GM18502 (cell line): ENCODE measurements around the gene CLMN.

ENCODE experiments used
- ATAC-seq: cut with Tn5 transposase; IDR thresholded peaks from one replicate; pipeline ENCODE4 v1.9.1; 2021; ENCODE audit warnings: mild to moderate bottlenecking; ENCODE audit not compliant: unreplicated experiment, poor library complexity

CLMN gene

DNA sequence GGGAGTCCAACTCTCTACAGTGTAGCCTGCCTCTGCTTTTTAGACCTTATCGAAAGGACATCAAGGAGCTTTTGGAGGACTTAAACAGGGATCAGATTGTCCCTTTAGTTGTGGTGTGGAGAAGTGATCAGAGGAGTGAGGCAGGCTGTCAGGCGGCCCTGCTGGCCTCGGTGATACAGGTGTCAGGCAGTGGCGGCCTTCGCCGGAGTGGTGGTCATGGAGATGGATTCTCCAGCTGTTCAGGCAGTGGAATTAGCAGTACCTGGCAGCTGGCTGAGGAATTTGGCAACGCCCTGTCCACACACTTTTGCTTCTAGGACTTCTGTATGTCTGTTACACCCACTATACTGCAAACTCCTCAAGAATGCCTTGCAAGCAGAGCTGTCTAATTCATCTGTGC is 4.2 kb upstream of the CLMN start:
- no peak for ATAC-seq

DNA sequence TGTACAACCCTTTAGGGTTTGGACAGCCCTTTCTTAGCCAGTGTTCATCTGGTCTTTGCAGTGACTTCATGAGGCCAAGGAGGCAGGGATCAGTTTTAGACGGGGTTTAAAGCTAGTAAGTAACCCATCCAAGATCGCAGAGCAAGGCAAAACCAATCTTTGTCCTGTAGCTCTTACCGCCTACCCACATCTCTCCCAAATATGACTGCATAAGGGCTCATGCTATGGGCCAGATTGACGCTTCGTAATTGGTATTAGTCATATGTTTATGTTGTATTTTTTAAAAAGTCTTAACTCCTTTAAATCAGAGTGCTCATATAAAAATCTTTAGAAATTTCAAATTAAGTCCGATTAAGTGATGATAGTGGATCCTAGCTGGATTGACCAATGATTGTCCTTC is 3.7 kb upstream of the CLMN start:
- ATAC-seq, result no peak

DNA sequence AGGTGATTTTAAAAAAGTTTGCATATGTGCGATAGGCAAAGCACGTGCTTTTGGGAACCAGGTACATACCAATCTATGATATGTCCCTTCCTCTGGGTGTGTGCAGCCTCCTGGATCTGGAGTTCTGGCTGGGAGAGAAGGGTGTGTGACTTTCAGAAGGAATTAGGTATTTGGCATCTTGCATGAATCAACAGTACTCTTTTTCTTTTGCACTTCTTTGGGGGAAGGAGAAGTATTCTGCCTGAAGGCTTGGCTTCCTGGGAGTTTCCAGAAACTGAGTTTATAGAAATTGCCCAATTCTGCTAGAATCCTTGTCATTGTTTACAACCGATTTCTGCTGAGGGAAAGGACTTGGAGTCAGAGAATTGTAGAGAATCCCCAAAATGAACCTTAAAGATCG is 2.9 kb upstream of the CLMN start:
- ATAC-seq, result no peak

- ATAC-seq, result no peak
Observed at GRCh38 chr14:95321693-95322455, 2.2 kb upstream of the CLMN start.

- no peak for ATAC-seq
Observed at GRCh38 chr14:95320955-95321600, 1.4 kb upstream of the CLMN start.

- ATAC-seq, result peak; percentile 8
Observed at GRCh38 chr14:95320078-95320895, 579 bp upstream of the CLMN start.

GRCh38 chr14:95318399-95319311 is 1.1 kb downstream of the CLMN start:
- ATAC-seq, result no peak

- ATAC-seq, result no peak
Observed at GRCh38 chr14:95317817-95318343, 1.8 kb downstream of the CLMN start.

DNA sequence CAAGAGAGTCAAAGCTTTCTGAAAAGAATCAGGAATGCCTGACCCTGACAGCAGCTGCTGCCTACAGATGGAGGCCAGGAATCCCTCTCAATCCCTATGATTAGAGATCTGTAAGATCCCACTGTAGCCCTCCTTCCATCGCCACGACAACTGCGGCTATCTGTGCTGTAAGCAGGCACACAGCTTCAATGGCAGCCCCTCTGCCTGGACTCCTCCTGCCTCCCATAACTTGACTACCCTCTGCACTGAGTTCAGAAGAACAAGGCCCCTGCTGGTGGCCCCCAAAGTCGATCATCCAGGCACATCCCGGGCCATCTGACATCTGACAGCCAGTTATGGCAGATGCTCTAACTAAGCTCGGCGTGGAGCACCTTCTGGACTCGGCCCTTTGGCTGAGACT is 2.9 kb downstream of the CLMN start:
- no peak for ATAC-seq

- no peak for ATAC-seq
Observed at GRCh38 chr14:95315579-95315978, 4.1 kb downstream of the CLMN start.

DNA sequence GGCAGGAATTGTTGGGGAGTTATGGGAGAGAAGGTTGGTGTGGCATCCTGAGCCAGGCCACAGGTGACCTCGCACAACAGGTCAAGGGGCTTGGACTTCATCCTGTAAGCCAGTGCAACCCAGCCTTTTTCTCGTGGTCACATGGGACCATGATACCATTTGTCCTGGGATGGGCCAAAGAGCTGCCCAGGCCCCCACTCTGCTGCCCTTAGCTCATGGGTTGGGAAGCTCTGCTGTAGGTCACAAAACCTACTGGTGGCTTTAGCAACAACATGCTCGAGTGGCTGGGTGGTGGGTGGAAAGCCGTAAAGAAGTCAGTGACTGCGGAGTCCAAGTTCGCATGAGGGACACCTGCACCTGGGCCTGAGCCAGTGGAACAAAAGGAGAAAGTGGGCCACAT is 4.6 kb downstream of the CLMN start:
- ATAC-seq, result no peak

- ATAC-seq, result peak; percentile 85
Observed at GRCh38 chr14:95314609-95315008, 5.1 kb downstream of the CLMN start.

- ATAC-seq, result no peak
Observed at GRCh38 chr14:95313707-95314106, 6.0 kb downstream of the CLMN start.

DNA sequence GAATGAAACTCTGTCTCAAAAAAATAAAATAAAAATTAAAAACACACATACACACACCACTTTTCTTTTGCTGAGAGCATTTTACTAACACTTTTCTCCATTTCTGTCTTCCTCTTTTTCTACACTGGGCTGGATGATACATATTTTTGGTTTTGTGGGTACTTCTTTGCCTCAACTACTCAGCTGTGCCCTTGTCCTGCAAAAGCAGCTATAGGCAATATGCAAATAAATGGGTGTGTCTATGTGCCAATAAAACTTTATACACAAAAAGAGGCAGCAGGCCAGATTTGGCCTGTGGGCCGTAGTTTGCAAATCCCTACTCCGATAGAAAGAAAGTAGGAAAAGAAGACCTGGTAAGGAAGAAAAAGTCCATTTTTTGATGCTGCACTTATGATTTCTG is 6.5 kb downstream of the CLMN start:
- ATAC-seq, result no peak

GRCh38 chr14:95312311-95312710 is 7.4 kb downstream of the CLMN start:
- no peak for ATAC-seq

DNA sequence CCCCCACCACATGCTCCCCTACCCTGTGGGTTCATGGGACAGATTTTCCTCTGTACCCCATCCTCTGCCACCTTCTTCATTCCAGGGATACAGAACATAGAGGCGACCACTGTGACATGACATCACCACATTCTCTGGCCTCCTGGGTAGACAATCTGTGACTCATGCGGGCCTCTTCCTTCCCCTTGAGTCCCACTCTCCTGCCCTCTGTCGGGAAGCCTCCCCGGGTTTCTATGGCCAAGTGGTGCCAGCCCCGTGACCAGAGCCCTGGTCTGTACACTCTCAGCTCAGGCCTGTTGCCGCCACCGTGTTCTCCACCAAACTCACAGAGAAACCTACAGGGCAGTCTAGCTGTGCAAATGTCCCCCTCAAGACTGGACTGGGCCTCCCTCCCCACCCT is 8.0 kb downstream of the CLMN start:
- no peak for ATAC-seq

GRCh38 chr14:95310635-95311380 is 8.9 kb downstream of the CLMN start:
- ATAC-seq, result no peak

DNA sequence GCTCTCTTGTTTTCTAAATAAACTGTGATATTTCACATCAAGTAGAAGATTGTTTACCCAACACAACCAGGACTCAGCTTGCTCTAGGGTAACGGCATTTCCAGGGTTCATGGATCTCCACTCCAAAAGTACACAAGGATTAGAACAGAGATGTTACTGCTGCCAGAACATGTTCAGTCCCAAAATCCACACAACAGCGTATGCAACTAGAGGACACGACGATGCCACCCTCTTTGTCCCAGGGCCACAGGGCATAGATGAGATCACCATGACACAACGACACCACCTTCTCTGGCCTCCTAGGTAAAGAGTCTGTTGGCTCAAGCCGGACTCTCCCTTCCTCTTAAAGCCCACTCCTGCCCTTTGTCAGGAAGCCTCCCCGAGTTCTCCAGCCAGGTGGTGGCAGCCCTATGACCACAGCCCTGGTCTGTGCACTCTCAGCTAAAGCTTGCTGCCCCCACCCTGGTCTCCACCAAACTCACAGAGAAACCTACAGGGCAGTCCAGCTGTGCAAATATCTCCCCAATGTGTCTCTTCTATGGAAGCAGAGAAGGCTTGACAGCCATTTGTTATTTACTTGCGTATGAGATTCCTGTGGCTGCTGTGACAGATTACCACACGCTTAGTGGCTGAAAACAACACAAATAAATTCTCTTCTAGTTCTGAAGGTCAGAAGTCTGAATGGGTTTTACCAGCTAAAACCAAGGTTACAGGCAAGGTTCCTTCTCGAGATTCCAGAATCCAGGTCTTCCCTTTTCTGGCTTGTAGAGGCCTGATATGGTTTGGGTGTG is 10.3 kb downstream of the CLMN start:
- ATAC-seq, result no peak

DNA sequence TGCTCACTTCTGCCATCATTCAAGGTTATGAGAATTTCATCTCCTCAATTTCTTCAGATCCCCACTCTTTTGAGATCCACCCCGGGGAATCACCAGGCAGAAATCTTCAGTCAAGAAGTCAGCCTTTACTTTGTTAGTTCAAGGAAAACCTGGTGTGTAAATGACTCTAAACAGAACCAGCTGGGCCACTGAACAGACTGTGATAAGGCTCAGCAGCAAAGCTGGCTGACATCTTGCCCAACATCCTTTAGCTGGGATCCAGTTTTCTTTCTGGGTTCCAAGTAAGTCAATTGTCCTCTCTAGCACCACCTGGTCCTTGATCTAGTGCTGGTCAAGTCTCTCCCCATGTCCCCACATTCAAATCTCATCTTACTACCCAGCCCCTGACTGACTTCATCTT is 11.6 kb downstream of the CLMN start:
- no peak for ATAC-seq
